Neutrophil (primary cell): ENCODE data around the gene PMF1.

ENCODE experiments used
- H3K27ac ChIP-seq: fragments of 200-600 bp; sonication (generic); 2 replicates; pipeline ENCODE4 v1.5.1; 2016; ENCODE audit warnings: mild to moderate bottlenecking, moderate library complexity
- H3K27me3 ChIP-seq: fragments of 200-600 bp; sonication (generic); 2 replicates; pipeline ENCODE4 v1.6.0; 2016; ENCODE audit warnings: mild to moderate bottlenecking
- H3K36me3 ChIP-seq: fragments of 200-600 bp; sonication (generic); 2 replicates; pipeline ENCODE4 v1.5.1; 2017
- H3K4me1 ChIP-seq, 2 experiments: fragments of 200-600 bp in 1 of 2; sonication (generic) in 1 of 2; 1 replicate in 1 of 2; 2 replicates in 1 of 2; pipeline versions ENCODE4 v1.5.1 to v1.6.1; 2013 to 2016; ENCODE audit warnings: low read depth in 1 of 2, low read length in 1 of 2, mild to moderate bottlenecking in 1 of 2, moderate library complexity in 1 of 2; ENCODE audit not compliant: control insufficient read depth in 1 of 2, insufficient read depth in 1 of 2
- H3K4me3 ChIP-seq, 2 experiments: fragments of 200-600 bp in 1 of 2; sonication (generic) in 1 of 2; 1 replicate in 1 of 2; 2 replicates in 1 of 2; pipeline ENCODE4 v1.5.1; 2013 to 2016; ENCODE audit warnings: low read depth in 1 of 2, low read length in 1 of 2, mild to moderate bottlenecking in 1 of 2, moderate library complexity in 1 of 2
- H3K9me3 ChIP-seq: fragments of 200-600 bp; sonication (generic); 2 replicates; pipeline ENCODE4 v1.5.1; 2016
- CTCF ChIP-seq: fragments of 200-600 bp; sonication (generic); IDR thresholded peaks from 2 replicates; pipeline ENCODE4 v1.5.1; 2016; ENCODE audit warnings: antibody characterized with exemption

PMF1 gene

GRCh38 chr1:156236164-156236563, 23.4 kb downstream of the PMF1 start:
- TF ChIP-seq CTCF: no peak
- Histone ChIP-seq H3K9me3 (no peaks in the 10 kb centered on the region), H3K27me3 (no peaks in the 10 kb centered on the region), H3K36me3 (peaks cover 81% of the 10 kb centered on the region), H3K27ac (no peak overlapping the region), H3K4me3 (no peak overlapping the region), H3K4me1 (no peaks in the 10 kb centered on the region)

- no peaks in the 10 kb centered on the region for H3K4me1 ChIP-seq
- H3K27ac ChIP-seq: no peak overlapping the region
- TF ChIP-seq CTCF: no peak
- H3K27me3 ChIP-seq: no peaks in the 10 kb centered on the region
- H3K9me3 ChIP-seq: no peaks in the 10 kb centered on the region
- H3K36me3 ChIP-seq: peaks cover 89% of the 10 kb centered on the region
- no peak overlapping the region for H3K4me3 ChIP-seq
Measured at GRCh38 chr1:156238248-156238647, 25.4 kb downstream of the PMF1 start.

GRCh38 chr1:156241311-156241811, 28.6 kb downstream of the PMF1 start:
- Histone ChIP-seq H3K27ac (no peak overlapping the region), H3K36me3 (peaks cover 61% of the 10 kb centered on the region), H3K4me3 (no peak overlapping the region), H3K9me3 (no peaks in the 10 kb centered on the region), H3K27me3 (peaks cover 22% of the 10 kb centered on the region), H3K4me1 (peaks cover 10 to 11% of the 10 kb centered on the region in 2 experiments)
- TF ChIP-seq CTCF: no peak

GRCh38 chr1:156241926-156242325, 29.1 kb downstream of the PMF1 start, which contains the start of gene BGLAP:
Gene BGLAP (plus strand): TSS chr1:156242184. CDS start chr1:156242232, 48 bp downstream.
- Histone ChIP-seq H3K36me3 (peaks cover 55% of the 10 kb centered on the region), H3K27ac (no peak within 1 kb of the TSS), H3K9me3 (no peaks in the 10 kb centered on the region), H3K4me3 (no peak within 1 kb of the TSS), H3K4me1 (peaks cover 10 to 11% of the 10 kb centered on the region in 2 experiments), H3K27me3 (peaks cover 28% of the 10 kb centered on the region)
- no peak for TF ChIP-seq CTCF

- Histone ChIP-seq H3K36me3 (peaks cover 51% of the 10 kb centered on the region), H3K27me3 (peaks cover 34% of the 10 kb centered on the region), H3K4me1 (peaks cover 10 to 11% of the 10 kb centered on the region in 2 experiments), H3K9me3 (no peaks in the 10 kb centered on the region), H3K4me3 (no peak overlapping the region), H3K27ac (no peak overlapping the region)
- TF ChIP-seq CTCF: no peak
Measured at GRCh38 chr1:156242738-156243137, 29.9 kb downstream of the PMF1 start.
